PFSK-1 (cell line): Measurements from ENCODE around the gene AATF.

Experiments
- FOXP2 ChIP-seq: optimal IDR thresholded peaks from 2 replicates; pipeline ENCODE3; 2011; ENCODE audit warnings: borderline replicate concordance, control low read depth, inconsistent platforms; ENCODE audit not compliant: insufficient read depth; ENCODE audit errors: extremely low read length, extremely low read depth
- POLR2AphosphoS5 ChIP-seq: IDR thresholded peaks from 2 replicates; pipeline ENCODE4 v1.6.1; 2012; ENCODE audit warnings: low read depth, mild to moderate bottlenecking, control low read depth, low read length, moderate library complexity
- REST ChIP-seq, 2 experiments: IDR thresholded peaks; 2 replicates each; pipeline versions ENCODE4 v1.6.1 to v1.8.0; 2011 to 2012; ENCODE audit warnings: low read depth in 2 of 2, low read length in 2 of 2, control low read depth in 1 of 2, inconsistent platforms in 1 of 2, mild to moderate bottlenecking in 1 of 2, moderate library complexity in 1 of 2; ENCODE audit not compliant: insufficient read depth in 1 of 2
- SIN3A ChIP-seq: IDR thresholded peaks from 2 replicates; pipeline ENCODE4 v1.6.1; 2012; ENCODE audit warnings: mild to moderate bottlenecking, low read length, moderate library complexity, borderline replicate concordance; ENCODE audit not compliant: insufficient read depth
- TAF1 ChIP-seq: IDR thresholded peaks from 2 replicates; pipeline ENCODE4 v1.6.1; 2012; ENCODE audit warnings: low read length, control low read depth, borderline replicate concordance; ENCODE audit not compliant: insufficient read depth

AATF gene

GRCh38 chr17:37066322-37067255 is 117.8 kb downstream of the AATF start:
- no peak for TF ChIP-seq SIN3A
- no peak for TF ChIP-seq POLR2AphosphoS5
- TF ChIP-seq REST (IDR thresholded peaks at IDR 0.05; ENCODE audit: insufficient read depth in 1 of 2, low read depth in 2 of 2, low read length in 2 of 2): no peak
- no peak for TF ChIP-seq TAF1
- no peak for TF ChIP-seq FOXP2

GRCh38 chr17:37067555-37068111 is 118.9 kb downstream of the AATF start:
- peak; percentile 98 for TF ChIP-seq FOXP2
- TF ChIP-seq REST (IDR thresholded peaks at IDR 0.05; ENCODE audit: insufficient read depth in 1 of 2, low read depth in 2 of 2, low read length in 2 of 2): no peak

GRCh38 chr17:37068266-37068665 is 119.5 kb downstream of the AATF start:
- no peak for TF ChIP-seq FOXP2
- no peak for TF ChIP-seq POLR2AphosphoS5
- no peak for TF ChIP-seq REST (IDR thresholded peaks at IDR 0.05; ENCODE audit: insufficient read depth in 1 of 2, low read depth in 2 of 2, low read length in 2 of 2)
- TF ChIP-seq SIN3A: no peak
- no peak for TF ChIP-seq TAF1

GRCh38 chr17:37069087-37069486 is 120.3 kb downstream of the AATF start:
- TF ChIP-seq SIN3A (no peak), TAF1 (no peak), FOXP2 (no peak), POLR2AphosphoS5 (no peak), REST (IDR thresholded peaks at IDR 0.05; ENCODE audit: insufficient read depth in 1 of 2, low read depth in 2 of 2, low read length in 2 of 2) (no peak)

GRCh38 chr17:37079065-37079708 is 130.4 kb downstream of the AATF start:
- TF ChIP-seq SIN3A (no peak), POLR2AphosphoS5 (no peak), REST (IDR thresholded peaks at IDR 0.05; ENCODE audit: insufficient read depth in 1 of 2, low read depth in 2 of 2, low read length in 2 of 2) (no peak), FOXP2 (no peak), TAF1 (no peak)
